Measurements from ENCODE around the gene RGS6. TPM values are rescaled to one million over a fixed set of nuclear protein-coding genes. Genes with fewer than 3 reads are reported as not detected.

RGS6 gene
- total RNA-seq, 2 experiments from 2014 or later, result not detected

GRCh38 chr14:72550513-72550912, 618.3 kb downstream of the RGS6 start:
- CTCF ChIA-PET (ENCODE audit: unreplicated experiment), result no interaction called here
- no TSS peak for BruUV-seq (replicated peaks)
- POLR2A ChIA-PET, result no interaction called here

DNA sequence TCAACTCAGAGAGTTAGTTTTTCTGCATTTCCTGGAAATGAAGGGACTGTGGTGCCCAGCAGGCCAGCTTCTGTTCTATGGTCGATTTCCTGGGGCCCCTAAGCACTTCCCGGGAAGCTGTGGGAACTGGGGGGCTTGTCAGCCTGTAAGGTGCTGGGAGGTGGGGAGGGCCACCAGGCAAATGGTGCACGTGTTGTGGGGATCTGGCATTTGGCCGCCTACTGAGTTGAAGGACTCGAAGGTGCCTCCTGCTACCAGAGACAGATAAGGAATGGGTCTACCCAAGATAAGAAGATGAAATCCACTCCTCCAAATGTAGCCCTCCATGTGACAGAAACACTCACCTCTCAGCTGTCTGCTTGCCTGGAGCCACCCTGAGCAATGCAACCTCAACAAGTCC, 620.0 kb downstream of the RGS6 start:
- Histone ChIP-seq H3K4me1 (ENCODE audit: insufficient read depth, low read length, poor library complexity, severe bottlenecking) (no peaks in the 10 kb centered on the region), H3K36me3 (ENCODE audit: insufficient read depth, low read length) (no peaks in the 10 kb centered on the region), H3K4me3 (ENCODE audit: low read depth, low read length, poor library complexity, severe bottlenecking) (no peak overlapping the region), H3K9me3 (ENCODE audit: low read length) (no peaks in the 10 kb centered on the region), H3K79me2 (ENCODE audit: insufficient read depth, low read depth, low read length) (no peaks in the 10 kb centered on the region), H3K4me2 (ENCODE audit: low read length) (no peak overlapping the region), H3K27ac (ENCODE audit: low read depth, low read length, poor library complexity, severe bottlenecking) (no peak overlapping the region), H4K20me1 (ENCODE audit: insufficient read depth, low read length) (no peaks in the 10 kb centered on the region), H2AFZ (ENCODE audit: low read length) (no peak overlapping the region), H3K9me2 (ENCODE audit: insufficient read depth, low read length) (no peaks in the 10 kb centered on the region)
- ChIA-PET CTCF (ENCODE audit: unreplicated experiment) (interaction anchor here (0.6 kb wide), 1 partner anchor 33 kb away, joined by 3 read pairs; no protein-coding TSS in a partner anchor), POLR2A (no interaction called here)
- intact Hi-C loops (cut with micrococcal nuclease; ENCODE audit: unreplicated experiment), result no loop called here
- TF ChIP-seq CTCF (conservative IDR thresholded peaks at IDR 0.05; ENCODE audit: low read length) (no peak), EZH2phosphoT487 (IDR thresholded peaks at IDR 0.05; ENCODE audit: borderline replicate concordance, low read depth, low read length) (no peak)
- BruUV-seq (replicated peaks), result no TSS peak
- no peak for DNase-seq (ENCODE audit: low spot score)

More at GRCh38 chr14:72550513-72550912, 618.3 kb downstream of the RGS6 start:
- no peaks in the 10 kb centered on the region for H3K79me2 ChIP-seq (ENCODE audit: insufficient read depth, low read depth, low read length)
- H3K27ac ChIP-seq (ENCODE audit: low read depth, low read length, poor library complexity, severe bottlenecking), result no peak overlapping the region
- H3K9me2 ChIP-seq (ENCODE audit: insufficient read depth, low read length), result no peaks in the 10 kb centered on the region
- no peaks in the 10 kb centered on the region for H3K36me3 ChIP-seq (ENCODE audit: insufficient read depth, low read length)
- H3K4me3 ChIP-seq (ENCODE audit: low read depth, low read length, poor library complexity, severe bottlenecking), result no peak overlapping the region
- DNase-seq (ENCODE audit: low spot score), result no peak
- intact Hi-C loops (cut with micrococcal nuclease; ENCODE audit: unreplicated experiment), result no loop called here
- no peaks in the 10 kb centered on the region for H3K9me3 ChIP-seq (ENCODE audit: low read length)
- TF ChIP-seq EZH2phosphoT487 (IDR thresholded peaks at IDR 0.05; ENCODE audit: borderline replicate concordance, low read depth, low read length) (no peak), CTCF (conservative IDR thresholded peaks at IDR 0.05; ENCODE audit: low read length) (no peak)
- H3K4me2 ChIP-seq (ENCODE audit: low read length), result no peak overlapping the region
- no peaks in the 10 kb centered on the region for H3K4me1 ChIP-seq (ENCODE audit: insufficient read depth, low read length, poor library complexity, severe bottlenecking)
- no peaks in the 10 kb centered on the region for H4K20me1 ChIP-seq (ENCODE audit: insufficient read depth, low read length)
- no peak overlapping the region for H2AFZ ChIP-seq (ENCODE audit: low read length)

DNA sequence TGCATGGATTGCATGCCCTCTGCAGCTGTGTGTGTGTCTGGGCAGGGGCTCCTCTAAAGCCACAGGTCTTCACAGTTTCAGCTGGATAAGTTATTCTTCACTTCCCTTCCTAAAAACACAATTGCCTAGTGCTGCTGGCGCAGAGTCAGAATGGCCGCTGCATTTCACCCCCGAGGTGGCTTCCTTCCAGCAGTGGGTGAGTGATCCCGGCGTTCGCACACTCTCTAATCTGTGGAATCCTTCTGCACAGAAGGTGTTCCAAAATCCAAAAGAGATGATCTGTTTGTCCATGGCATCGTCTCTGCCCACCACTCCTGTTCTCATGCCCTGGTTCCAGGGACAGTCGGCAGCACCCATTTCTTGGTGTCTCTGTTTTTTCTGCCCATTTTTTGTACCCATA, 620.9 kb downstream of the RGS6 start:
- no peak overlapping the region for H2AFZ ChIP-seq (ENCODE audit: low read length)
- no peaks in the 10 kb centered on the region for H3K9me3 ChIP-seq (ENCODE audit: low read length)
- POLR2A ChIA-PET, result no interaction called here
- intact Hi-C loops (cut with micrococcal nuclease; ENCODE audit: unreplicated experiment), result no loop called here
- no TSS peak for BruUV-seq (replicated peaks)
- H3K79me2 ChIP-seq (ENCODE audit: insufficient read depth, low read depth, low read length), result no peaks in the 10 kb centered on the region
- no peaks in the 10 kb centered on the region for H3K36me3 ChIP-seq (ENCODE audit: insufficient read depth, low read length)
- no peak for DNase-seq (ENCODE audit: low spot score)
- H3K9me2 ChIP-seq (ENCODE audit: insufficient read depth, low read length), result no peaks in the 10 kb centered on the region
- CTCF ChIA-PET (ENCODE audit: unreplicated experiment), result no interaction called here
- no peaks in the 10 kb centered on the region for H3K4me1 ChIP-seq (ENCODE audit: insufficient read depth, low read length, poor library complexity, severe bottlenecking)
- no peak overlapping the region for H3K4me2 ChIP-seq (ENCODE audit: low read length)
- no peaks in the 10 kb centered on the region for H4K20me1 ChIP-seq (ENCODE audit: insufficient read depth, low read length)
- no peak overlapping the region for H3K4me3 ChIP-seq (ENCODE audit: low read depth, low read length, poor library complexity, severe bottlenecking)
- TF ChIP-seq CTCF (conservative IDR thresholded peaks at IDR 0.05; ENCODE audit: low read length) (no peak), EZH2phosphoT487 (IDR thresholded peaks at IDR 0.05; ENCODE audit: borderline replicate concordance, low read depth, low read length) (no peak)
- no peak overlapping the region for H3K27ac ChIP-seq (ENCODE audit: low read depth, low read length, poor library complexity, severe bottlenecking)

All from OCI-LY7 (cell line).